ENCODE data around the gene CUZD1. TPM values are rescaled to one million over a fixed set of nuclear protein-coding genes. Genes with fewer than 3 reads are reported as not detected.

Gene CUZD1
- total and polyA plus RNA-seq, 2 donors from 2014 or later: 0.54 to 0.65 TPM

GRCh38 chr10:122841569-122841968, 4.1 kb downstream of the CUZD1 start:
- H3K4me3 ChIP-seq (ENCODE audit: low read length in 3 of 3): no peak overlapping the region
- no peak for FAIRE-seq

GRCh38 chr10:122839505-122839904, 6.2 kb downstream of the CUZD1 start:
- H3K36me3 ChIP-seq (ENCODE audit: control insufficient read depth in 2 of 3, insufficient read depth in 3 of 3, low read length in 3 of 3): no peaks in the 10 kb centered on the region
- peaks cover 0 to 8% (median 0%) of the 10 kb centered on the region in 3 donors for H3K9me3 ChIP-seq (ENCODE audit: control insufficient read depth in 2 of 3, insufficient read depth in 1 of 3, low read length in 3 of 3)
- FAIRE-seq: no peak
- TF ChIP-seq, protein P1, sequence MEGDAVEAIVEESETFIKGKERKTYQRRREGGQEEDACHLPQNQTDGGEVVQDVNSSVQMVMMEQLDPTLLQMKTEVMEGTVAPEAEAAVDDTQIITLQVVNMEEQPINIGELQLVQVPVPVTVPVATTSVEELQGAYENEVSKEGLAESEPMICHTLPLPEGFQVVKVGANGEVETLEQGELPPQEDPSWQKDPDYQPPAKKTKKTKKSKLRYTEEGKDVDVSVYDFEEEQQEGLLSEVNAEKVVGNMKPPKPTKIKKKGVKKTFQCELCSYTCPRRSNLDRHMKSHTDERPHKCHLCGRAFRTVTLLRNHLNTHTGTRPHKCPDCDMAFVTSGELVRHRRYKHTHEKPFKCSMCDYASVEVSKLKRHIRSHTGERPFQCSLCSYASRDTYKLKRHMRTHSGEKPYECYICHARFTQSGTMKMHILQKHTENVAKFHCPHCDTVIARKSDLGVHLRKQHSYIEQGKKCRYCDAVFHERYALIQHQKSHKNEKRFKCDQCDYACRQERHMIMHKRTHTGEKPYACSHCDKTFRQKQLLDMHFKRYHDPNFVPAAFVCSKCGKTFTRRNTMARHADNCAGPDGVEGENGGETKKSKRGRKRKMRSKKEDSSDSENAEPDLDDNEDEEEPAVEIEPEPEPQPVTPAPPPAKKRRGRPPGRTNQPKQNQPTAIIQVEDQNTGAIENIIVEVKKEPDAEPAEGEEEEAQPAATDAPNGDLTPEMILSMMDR (IDR thresholded peaks at IDR 0.05; ENCODE audit: borderline replicate concordance, extremely low read depth, insufficient read depth): no peak
- no peak overlapping the region for H3K4me3 ChIP-seq (ENCODE audit: low read length in 3 of 3)
- intact Hi-C loops (cut with DNase I): no loop called here
- DNase-seq: no peak
- no peaks in the 10 kb centered on the region for H3K4me1 ChIP-seq (ENCODE audit: control insufficient read depth in 2 of 3, insufficient read depth in 2 of 3, low read depth in 1 of 3, low read length in 3 of 3)
- H3K27me3 ChIP-seq (ENCODE audit: control insufficient read depth, insufficient read depth, low read length): no peaks in the 10 kb centered on the region
- no peak overlapping the region for H3K9ac ChIP-seq (ENCODE audit: low read length in 3 of 3)
- no peak overlapping the region for H3K27ac ChIP-seq (ENCODE audit: low read depth in 2 of 2, low read length in 2 of 2)

More at GRCh38 chr10:122841569-122841968, 4.1 kb downstream of the CUZD1 start:
- no peaks in the 10 kb centered on the region for H3K36me3 ChIP-seq (ENCODE audit: control insufficient read depth in 2 of 3, insufficient read depth in 3 of 3, low read length in 3 of 3)
- H3K9me3 ChIP-seq (ENCODE audit: control insufficient read depth in 2 of 3, insufficient read depth in 1 of 3, low read length in 3 of 3): peaks cover 0 to 8% (median 0%) of the 10 kb centered on the region in 3 donors
- no peaks in the 10 kb centered on the region for H3K4me1 ChIP-seq (ENCODE audit: control insufficient read depth in 2 of 3, insufficient read depth in 2 of 3, low read depth in 1 of 3, low read length in 3 of 3)
- intact Hi-C loops (cut with DNase I): no loop called here
- no peak for DNase-seq
- no peak overlapping the region for H3K27ac ChIP-seq (ENCODE audit: low read depth in 2 of 2, low read length in 2 of 2)
- no peaks in the 10 kb centered on the region for H3K27me3 ChIP-seq (ENCODE audit: control insufficient read depth, insufficient read depth, low read length)
- no peak overlapping the region for H3K9ac ChIP-seq (ENCODE audit: low read length in 3 of 3)
- TF ChIP-seq, protein P1 (IDR thresholded peaks at IDR 0.05; ENCODE audit: borderline replicate concordance, extremely low read depth, insufficient read depth): no peak

- intact Hi-C loops (cut with DNase I): no loop called here
- Histone ChIP-seq H3K4me3 (ENCODE audit: low read length in 3 of 3) (no peak overlapping the region), H3K36me3 (ENCODE audit: control insufficient read depth in 2 of 3, insufficient read depth in 3 of 3, low read length in 3 of 3) (no peaks in the 10 kb centered on the region), H3K9me3 (ENCODE audit: control insufficient read depth in 2 of 3, insufficient read depth in 1 of 3, low read length in 3 of 3) (peaks cover 0 to 8% (median 0%) of the 10 kb centered on the region in 3 donors), H3K27ac (ENCODE audit: low read depth in 2 of 2, low read length in 2 of 2) (no peak overlapping the region), H3K9ac (ENCODE audit: low read length in 3 of 3) (no peak overlapping the region), H3K27me3 (ENCODE audit: control insufficient read depth, insufficient read depth, low read length) (no peaks in the 10 kb centered on the region), H3K4me1 (ENCODE audit: control insufficient read depth in 2 of 3, insufficient read depth in 2 of 3, low read depth in 1 of 3, low read length in 3 of 3) (no peaks in the 10 kb centered on the region)
- no peak for FAIRE-seq
- TF ChIP-seq, protein P1 (IDR thresholded peaks at IDR 0.05; ENCODE audit: borderline replicate concordance, extremely low read depth, insufficient read depth): no peak
- DNase-seq: no peak
Measured at GRCh38 chr10:122838880-122839279, 6.8 kb downstream of the CUZD1 start.

DNA sequence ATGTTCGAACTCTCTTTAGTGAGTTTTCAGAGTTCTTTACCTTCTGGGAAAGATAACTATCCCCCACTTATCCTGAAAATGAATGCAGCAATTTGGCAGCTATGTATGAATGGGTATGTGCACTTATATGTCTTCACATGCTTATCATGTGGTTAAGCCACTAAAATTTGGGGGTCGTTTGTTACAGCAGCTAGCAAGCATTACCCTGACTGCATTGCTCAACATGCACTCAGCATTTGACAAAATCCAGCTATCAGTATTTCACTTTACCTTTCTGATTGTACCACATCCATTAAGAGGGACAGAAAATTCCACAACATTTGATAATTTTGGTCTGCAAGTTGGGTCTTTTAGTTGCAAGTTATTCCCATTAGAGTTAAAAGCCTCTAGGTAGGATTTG, 9.7 kb downstream of the CUZD1 start:
- TF ChIP-seq, protein P1 (IDR thresholded peaks at IDR 0.05; ENCODE audit: borderline replicate concordance, extremely low read depth, insufficient read depth): no peak
- Histone ChIP-seq H3K36me3 (ENCODE audit: control insufficient read depth in 2 of 3, insufficient read depth in 3 of 3, low read length in 3 of 3) (no peaks in the 10 kb centered on the region), H3K27me3 (ENCODE audit: control insufficient read depth, insufficient read depth, low read length) (no peaks in the 10 kb centered on the region), H3K4me3 (ENCODE audit: low read length in 3 of 3) (no peak overlapping the region), H3K4me1 (ENCODE audit: control insufficient read depth in 2 of 3, insufficient read depth in 2 of 3, low read depth in 1 of 3, low read length in 3 of 3) (no peaks in the 10 kb centered on the region), H3K9ac (ENCODE audit: low read length in 3 of 3) (no peak overlapping the region), H3K27ac (ENCODE audit: low read depth in 2 of 2, low read length in 2 of 2) (no peak overlapping the region), H3K9me3 (ENCODE audit: control insufficient read depth in 2 of 3, insufficient read depth in 1 of 3, low read length in 3 of 3) (no peaks in the 10 kb centered on the region)
- DNase-seq: no peak
- no peak for FAIRE-seq
- intact Hi-C loops (cut with DNase I): no loop called here

Data from kidney (tissue), 14 donors.